BLaER1 treated with 17β-estradiol and CSF1 and Interleukin-3, amounts not matched to agents 10 nM and 100 nM (cell line): Measurements from ENCODE around the gene SFRP5.

Source experiments
- H3K27ac ChIP-seq, 11 experiments: shearing (Covaris generic); formaldehyde crosslinking; 2 replicates each; pipeline ENCODE4 v1.8.1; 2022
- H3K27me3 ChIP-seq, 11 experiments: shearing (Covaris generic); formaldehyde crosslinking; 2 replicates each; pipeline ENCODE4 v1.8.1; 2022
- H3K36me3 ChIP-seq, 11 experiments: shearing (Covaris generic); formaldehyde crosslinking; 2 replicates each; pipeline ENCODE4 v1.8.1; 2022
- H3K4me1 ChIP-seq, 10 experiments: shearing (Covaris generic); formaldehyde crosslinking; 2 replicates each; pipeline ENCODE4 v1.8.1; 2022
- H3K4me2 ChIP-seq, 11 experiments: shearing (Covaris generic); formaldehyde crosslinking; 2 replicates each; pipeline ENCODE4 v1.8.1; 2022
- H3K4me3 ChIP-seq, 10 experiments: shearing (Covaris generic); formaldehyde crosslinking; 2 replicates each; pipeline ENCODE4 v1.8.1; 2022
- H3K9ac ChIP-seq, 11 experiments: shearing (Covaris generic); formaldehyde crosslinking; 2 replicates each; pipeline ENCODE4 v1.8.1; 2022
- H3K9me3 ChIP-seq, 11 experiments: shearing (Covaris generic); formaldehyde crosslinking; replicated peaks in 1 of 11; 2 replicates each; pipeline ENCODE4 v1.8.1; 2022
- H4K20me1 ChIP-seq, 11 experiments: shearing (Covaris generic); formaldehyde crosslinking; 2 replicates each; pipeline ENCODE4 v1.8.1; 2022
- Cebpa-rat ChIP-seq, 11 experiments: shearing (Covaris generic); IDR thresholded peaks; 2 replicates each; pipeline ENCODE4 v1.8.1; 2022

The SFRP5 gene

DNA sequence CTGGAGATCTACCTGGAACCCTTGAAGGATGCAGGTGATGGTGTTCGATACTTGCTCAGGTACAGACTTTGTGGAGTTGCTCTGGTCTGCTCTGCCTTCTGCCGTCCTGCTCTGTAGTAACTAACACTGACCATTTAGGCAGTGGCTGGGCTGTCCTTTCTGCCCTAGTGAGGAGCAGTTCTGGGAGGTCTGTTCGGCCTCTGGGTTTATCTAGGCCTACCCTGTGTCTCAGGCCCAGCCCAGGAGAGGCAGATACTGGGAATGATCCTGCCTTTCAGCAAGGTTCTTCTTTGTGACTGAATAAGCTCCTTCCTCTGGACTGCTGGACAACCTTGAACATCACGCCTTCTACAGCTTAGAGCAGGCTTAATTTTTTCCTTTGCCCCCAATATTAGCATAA lies 33.2 kb downstream of the SFRP5 start:
- H3K4me1 ChIP-seq: peaks cover 49 to 70% (median 63%) of the 10 kb centered on the region in 10 experiments
- peak overlapping the region; percentile 87 to 97 (median 92); a peak in 21 of 22 replicates for H3K9ac ChIP-seq
- no peaks in the 10 kb centered on the region for H3K27me3 ChIP-seq
- peak overlapping the region; percentile 88 to 98 (median 96) for H3K4me2 ChIP-seq
- 0 out of 22 replicates have a peak overlapping the region, but pooled peaks of 1 of the 11 experiments have one; percentile 88 for H3K27ac ChIP-seq
- peaks cover 34 to 51% (median 42%) of the 10 kb centered on the region in 11 experiments for H3K36me3 ChIP-seq
- peak overlapping the region; percentile 78 to 100 (median 89) for H3K4me3 ChIP-seq
- peaks cover 48 to 64% (median 61%) of the 10 kb centered on the region in 11 experiments; a peak in 21 of 22 replicates for H4K20me1 ChIP-seq
- peaks cover 0 to 11% (median 5%) of the 10 kb centered on the region in 11 experiments; a peak in 9 of 22 replicates for H3K9me3 ChIP-seq
- no peak for TF ChIP-seq Cebpa-rat (IDR thresholded peaks at IDR 0.05)

DNA sequence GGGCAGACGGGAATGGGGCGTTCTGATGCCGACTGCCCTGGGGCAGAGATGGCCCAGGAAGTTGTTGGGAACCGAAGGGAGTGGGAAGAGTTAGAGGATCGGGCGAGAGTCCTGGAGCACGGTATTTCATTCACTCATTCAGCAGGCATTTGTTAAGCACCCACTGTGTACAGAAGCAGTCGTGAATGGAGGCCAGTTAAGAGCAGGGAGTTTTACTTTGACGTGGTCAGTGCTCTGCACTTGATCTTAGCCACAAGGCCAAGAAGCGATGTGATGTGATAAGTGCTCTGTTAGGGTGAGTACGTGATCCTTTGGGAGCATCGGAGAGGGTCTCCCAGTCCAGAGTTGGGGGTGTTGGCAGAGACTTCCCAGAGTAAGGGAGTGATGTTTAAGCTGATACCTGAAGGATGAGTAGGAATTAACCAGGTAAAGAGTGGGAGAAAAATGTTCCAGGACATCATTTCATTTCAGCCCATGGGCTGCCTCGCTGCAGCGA lies 34.0 kb downstream of the SFRP5 start:
- TF ChIP-seq Cebpa-rat (IDR thresholded peaks at IDR 0.05): no peak
- Histone ChIP-seq H3K4me1 (peaks cover 49 to 62% (median 57%) of the 10 kb centered on the region in 10 experiments), H3K9ac (peak overlapping the region; percentile 87 to 97 (median 92)), H3K27ac (peak overlapping the region; percentile 85 to 95 (median 89)), H3K4me2 (peak overlapping the region; percentile 88 to 98 (median 96)), H4K20me1 (peaks cover 40 to 56% (median 53%) of the 10 kb centered on the region in 11 experiments; a peak in 21 of 22 replicates), H3K36me3 (peaks cover 26 to 43% (median 34%) of the 10 kb centered on the region in 11 experiments), H3K4me3 (peak overlapping the region; percentile 78 to 100 (median 89)), H3K9me3 (peaks cover 0 to 11% (median 5%) of the 10 kb centered on the region in 11 experiments; a peak in 9 of 22 replicates), H3K27me3 (no peaks in the 10 kb centered on the region)

DNA sequence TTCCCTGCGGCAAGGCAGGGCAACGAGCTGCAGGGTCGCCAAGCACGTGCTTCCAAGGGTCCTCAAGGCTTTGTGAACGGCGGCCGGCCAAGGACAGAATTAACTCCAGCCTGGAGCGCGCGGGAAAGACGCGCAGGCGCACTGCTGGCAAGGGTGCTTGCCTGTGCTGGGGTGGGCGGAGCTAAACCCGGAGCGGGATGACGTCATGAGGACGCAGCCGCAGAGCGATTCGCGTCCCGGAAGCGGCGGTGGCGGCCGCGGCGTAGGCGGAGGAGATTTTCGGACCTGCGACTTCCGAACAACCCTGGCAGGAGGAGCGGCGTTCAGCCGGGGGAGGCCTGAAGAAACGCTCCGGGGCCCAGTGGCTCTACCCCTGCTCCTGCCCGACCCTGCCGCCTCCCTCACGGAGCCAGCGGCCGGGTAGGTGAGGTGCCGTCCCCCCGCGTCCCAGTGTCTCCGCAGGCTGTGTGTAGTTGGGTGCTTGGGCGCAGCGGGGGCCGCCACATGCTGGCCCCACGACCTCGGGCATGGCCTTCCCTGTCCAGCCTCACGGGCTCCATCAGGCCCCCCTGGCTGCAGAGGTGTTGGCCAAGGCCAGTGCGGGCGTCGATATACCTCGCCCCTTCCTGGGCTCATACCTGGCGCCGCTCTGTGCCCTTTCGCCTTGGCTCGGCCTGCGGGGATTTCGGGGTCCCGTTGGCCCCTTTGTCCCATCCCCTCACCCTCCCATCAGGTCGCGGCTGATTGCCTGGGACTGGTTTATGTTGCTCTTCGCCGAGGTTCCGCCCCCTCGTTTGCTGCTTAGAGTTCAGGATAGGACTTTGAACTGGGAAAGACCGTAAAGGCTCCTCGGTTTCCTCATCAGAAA lies 34.7 kb downstream of the SFRP5 start, which contains the start of gene ZFYVE27:
ZFYVE27 (plus strand) TSS at position 227 of the 868 bp plus-strand sequence. CDS start 1,350 bp downstream, outside the sequence.
- peak within 1 kb of the TSS; percentile 78 to 100 (median 89) for H3K4me3 ChIP-seq
- peak within 1 kb of the TSS; percentile 85 to 95 (median 89) for H3K27ac ChIP-seq
- H3K4me2 ChIP-seq: peak within 1 kb of the TSS; percentile 88 to 98 (median 96)
- peaks cover 49 to 59% (median 55%) of the 10 kb centered on the region in 10 experiments for H3K4me1 ChIP-seq
- H3K27me3 ChIP-seq: no peaks in the 10 kb centered on the region
- peaks cover 0 to 11% (median 5%) of the 10 kb centered on the region in 11 experiments; a peak in 9 of 22 replicates for H3K9me3 ChIP-seq
- TF ChIP-seq Cebpa-rat (IDR thresholded peaks at IDR 0.05): no peak
- peaks cover 21 to 37% (median 27%) of the 10 kb centered on the region in 11 experiments; a peak in 20 of 22 replicates for H3K36me3 ChIP-seq
- peaks cover 35 to 50% (median 47%) of the 10 kb centered on the region in 11 experiments; a peak in 21 of 22 replicates for H4K20me1 ChIP-seq
- H3K9ac ChIP-seq: peak within 1 kb of the TSS; percentile 87 to 97 (median 92)

GRCh38 chr10:97736403-97736901 lies 35.3 kb downstream of the SFRP5 start:
- H3K27ac ChIP-seq: peak overlapping the region; percentile 85 to 95 (median 89); a peak in 21 of 22 replicates
- peaks cover 47 to 53% (median 49%) of the 10 kb centered on the region in 10 experiments for H3K4me1 ChIP-seq
- H3K36me3 ChIP-seq: peaks cover 14 to 30% (median 20%) of the 10 kb centered on the region in 11 experiments; a peak in 20 of 22 replicates
- no peaks in the 10 kb centered on the region for H3K27me3 ChIP-seq
- H3K4me2 ChIP-seq: peak overlapping the region; percentile 36 to 98 (median 94)
- H4K20me1 ChIP-seq: peaks cover 28 to 43% (median 40%) of the 10 kb centered on the region in 11 experiments; a peak in 21 of 22 replicates
- peaks cover 0 to 11% (median 5%) of the 10 kb centered on the region in 11 experiments; a peak in 9 of 22 replicates for H3K9me3 ChIP-seq
- TF ChIP-seq Cebpa-rat (IDR thresholded peaks at IDR 0.05): no peak
- H3K9ac ChIP-seq: peak overlapping the region in 9 of 11 experiments; percentile 87 to 97 (median 92); a peak in 16 of 22 replicates
- peak overlapping the region in 9 of 10 experiments; percentile 80 to 100 (median 92); a peak in 15 of 20 replicates for H3K4me3 ChIP-seq

DNA sequence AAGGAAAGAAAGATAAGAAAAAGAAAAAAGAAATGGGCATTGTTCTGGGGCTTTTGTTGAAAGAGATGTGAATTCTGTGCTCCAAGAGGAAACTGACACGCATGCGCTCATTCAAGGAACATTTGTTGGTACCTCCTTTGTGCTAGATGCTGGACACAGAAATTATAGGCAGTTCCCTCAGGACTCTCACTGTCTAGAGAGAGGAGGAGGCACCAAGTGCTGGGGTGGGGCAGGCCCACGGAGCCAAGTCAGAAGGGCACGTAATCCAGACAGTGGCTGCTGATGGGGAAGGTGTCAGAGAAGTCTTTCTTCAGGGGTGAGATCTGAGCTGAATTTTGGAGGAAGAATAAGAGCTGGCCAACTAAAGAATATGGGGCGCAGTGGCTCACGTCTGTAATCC lies 37.8 kb downstream of the SFRP5 start:
- no peak overlapping the region for H3K4me2 ChIP-seq
- no peak overlapping the region for H3K27ac ChIP-seq
- H3K9ac ChIP-seq: no peak overlapping the region; a peak in 1 of 22 replicates
- peaks cover 23 to 32% (median 27%) of the 10 kb centered on the region in 10 experiments for H3K4me1 ChIP-seq
- H4K20me1 ChIP-seq: peaks cover 12 to 19% (median 16%) of the 10 kb centered on the region in 11 experiments; a peak in 19 of 22 replicates
- H3K36me3 ChIP-seq: peaks cover 0 to 10% (median 7%) of the 10 kb centered on the region in 11 experiments; a peak in 20 of 22 replicates
- H3K4me3 ChIP-seq: no peak overlapping the region
- H3K27me3 ChIP-seq: no peaks in the 10 kb centered on the region
- no peak for TF ChIP-seq Cebpa-rat (IDR thresholded peaks at IDR 0.05)
- peaks cover 0 to 11% (median 5%) of the 10 kb centered on the region in 11 experiments; a peak in 9 of 22 replicates for H3K9me3 ChIP-seq

- H3K4me3 ChIP-seq: no peak overlapping the region
- H3K4me1 ChIP-seq: peaks cover 16 to 29% (median 19%) of the 10 kb centered on the region in 10 experiments
- no peak overlapping the region for H3K9ac ChIP-seq
- H3K27ac ChIP-seq: no peak overlapping the region
- no peak for TF ChIP-seq Cebpa-rat (IDR thresholded peaks at IDR 0.05)
- no peaks in the 10 kb centered on the region for H3K27me3 ChIP-seq
- H4K20me1 ChIP-seq: peaks cover 5 to 11% (median 8%) of the 10 kb centered on the region in 11 experiments; a peak in 19 of 22 replicates
- peaks cover 0 to 2% (median 0%) of the 10 kb centered on the region in 11 experiments; a peak in 7 of 22 replicates for H3K36me3 ChIP-seq
- no peak overlapping the region for H3K4me2 ChIP-seq
- peaks cover 0 to 11% (median 5%) of the 10 kb centered on the region in 11 experiments; a peak in 9 of 22 replicates for H3K9me3 ChIP-seq
These were observed 38.5 kb downstream of the SFRP5 start for GRCh38 chr10:97733256-97733655.

DNA sequence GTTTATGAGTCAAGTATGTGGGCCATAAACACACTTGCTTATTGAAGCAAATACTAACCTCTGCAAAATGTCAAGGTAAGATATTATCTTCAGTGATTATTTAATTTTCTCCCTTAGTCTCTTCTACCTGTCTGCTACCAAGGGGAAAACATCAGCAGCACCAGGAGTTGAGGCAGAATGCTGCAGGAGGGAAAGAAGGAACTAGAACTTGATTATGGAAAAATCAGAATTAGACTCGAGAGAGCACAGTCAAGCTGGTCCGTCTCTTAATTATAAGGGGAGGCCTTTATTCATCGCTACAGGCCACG lies 39.8 kb downstream of the SFRP5 start:
- H4K20me1 ChIP-seq: no peaks in the 10 kb centered on the region
- H3K36me3 ChIP-seq: no peaks in the 10 kb centered on the region
- H3K9ac ChIP-seq: no peak overlapping the region
- H3K4me2 ChIP-seq: no peak overlapping the region
- H3K27ac ChIP-seq: no peak overlapping the region
- TF ChIP-seq Cebpa-rat (IDR thresholded peaks at IDR 0.05): no peak
- H3K4me1 ChIP-seq: peaks cover 10 to 23% (median 13%) of the 10 kb centered on the region in 10 experiments; a peak in 18 of 20 replicates
- H3K27me3 ChIP-seq: no peaks in the 10 kb centered on the region
- no peak overlapping the region for H3K4me3 ChIP-seq
- peaks cover 0 to 11% (median 5%) of the 10 kb centered on the region in 11 experiments; a peak in 9 of 22 replicates for H3K9me3 ChIP-seq

- H3K27ac ChIP-seq: no peak overlapping the region; a peak in 1 of 22 replicates
- H3K9ac ChIP-seq: no peak overlapping the region
- TF ChIP-seq Cebpa-rat (IDR thresholded peaks at IDR 0.05): no peak
- no peaks in the 10 kb centered on the region for H4K20me1 ChIP-seq
- H3K4me2 ChIP-seq: no peak overlapping the region
- H3K4me1 ChIP-seq: peaks cover 7 to 23% (median 10%) of the 10 kb centered on the region in 10 experiments; a peak in 18 of 20 replicates
- peaks cover 0 to 5% (median 0%) of the 10 kb centered on the region in 11 experiments; a peak in 4 of 22 replicates for H3K36me3 ChIP-seq
- H3K27me3 ChIP-seq: no peaks in the 10 kb centered on the region
- no peak overlapping the region for H3K4me3 ChIP-seq
- H3K9me3 ChIP-seq: peaks cover 0 to 11% (median 6%) of the 10 kb centered on the region in 11 experiments; a peak in 10 of 22 replicates
These were observed 40.3 kb downstream of the SFRP5 start for GRCh38 chr10:97731346-97732051.
